Fibroblast of skin of abdomen (primary cell): ENCODE data around the gene POU6F2.
A peak's percentile ranks its signal among the peaks of the same experiment; 100 is the strongest.

Experiments used
- DNase-seq: peaks from one replicate; pipeline ENCODE4 v3.0.0-alpha.2; 2013

POU6F2 gene

DNA sequence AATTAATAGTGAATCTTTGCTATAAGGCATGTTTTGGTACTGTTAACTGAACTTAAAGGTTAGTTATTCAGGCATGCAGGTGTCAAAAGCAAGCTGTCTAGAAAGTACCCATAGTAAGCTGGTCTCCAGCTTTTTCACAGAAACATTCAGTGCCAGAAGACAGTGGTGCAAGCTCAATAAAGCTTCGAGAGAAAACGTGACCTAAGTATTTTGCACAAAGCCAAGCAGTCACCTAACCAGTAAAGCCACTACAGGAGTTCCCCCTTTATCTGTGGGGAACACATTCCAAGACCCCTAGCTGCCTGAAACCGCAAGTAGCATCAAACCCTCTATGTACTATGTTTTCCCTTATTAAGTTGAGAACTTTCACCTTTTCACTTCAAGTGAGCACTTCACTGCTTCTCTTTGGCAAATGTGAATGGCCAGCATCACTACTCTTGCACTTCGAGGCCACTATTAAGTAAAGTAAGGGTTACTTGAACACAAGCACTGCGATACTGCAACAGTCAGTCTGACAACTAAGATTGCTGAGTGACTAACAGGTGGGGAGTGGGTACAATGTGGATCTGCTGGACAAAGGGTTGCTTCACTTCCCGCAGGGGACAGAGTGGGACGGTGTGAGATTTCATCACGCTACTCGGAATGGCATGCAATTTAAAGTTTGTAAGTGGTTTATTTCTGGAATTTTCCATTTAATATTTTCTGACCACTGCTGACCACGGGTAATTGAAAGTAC, 334.7 kb downstream of the POU6F2 start:
- DNase-seq = no peak

DNA sequence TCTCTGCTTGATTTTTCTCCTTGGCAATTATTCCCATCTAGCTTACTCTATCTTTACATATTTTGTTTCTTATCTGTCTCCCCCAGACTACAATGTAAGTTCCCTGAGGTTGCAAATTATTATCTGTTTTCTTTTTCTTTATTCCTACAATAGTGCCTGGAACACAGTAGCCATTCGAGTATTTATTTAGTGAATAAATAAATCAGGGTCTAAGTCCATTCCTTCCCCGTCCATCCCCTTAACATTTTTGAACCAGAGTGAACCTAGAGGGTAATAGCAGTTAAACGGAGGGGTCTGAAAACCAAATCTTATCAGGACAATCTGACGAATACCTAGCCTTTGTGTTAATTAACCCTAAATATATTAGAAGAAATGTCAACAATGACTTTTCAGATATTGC, 335.7 kb downstream of the POU6F2 start:
- DNase-seq = no peak

GRCh38 chr7:39313974-39314373, 336.3 kb downstream of the POU6F2 start:
- DNase-seq = no peak

DNA sequence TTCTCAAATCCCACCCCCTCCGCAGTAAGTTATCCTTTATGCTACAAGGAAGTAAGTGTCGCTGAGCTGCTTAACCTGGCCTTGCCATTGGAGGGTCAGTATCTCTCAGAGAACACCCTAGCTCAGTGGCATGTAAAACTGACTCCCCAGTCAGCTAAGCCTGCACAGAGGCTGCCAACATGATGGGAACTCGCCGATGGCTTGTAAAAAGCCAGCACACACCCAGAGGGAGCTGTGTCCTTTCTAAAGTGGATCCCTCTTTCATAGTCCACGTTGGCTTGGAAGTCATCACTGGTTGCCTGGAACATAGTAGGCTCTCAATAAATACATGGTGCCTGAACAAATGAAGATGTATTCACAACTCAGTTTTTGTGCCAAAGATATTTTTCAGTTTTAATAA, 339.4 kb downstream of the POU6F2 start:
- no peak for DNase-seq

- no peak for DNase-seq
These were observed 340.2 kb downstream of the POU6F2 start for GRCh38 chr7:39317896-39318295.

- no peak for DNase-seq
These were observed 343.5 kb downstream of the POU6F2 start for GRCh38 chr7:39321245-39321644.

GRCh38 chr7:39321909-39322498, 344.3 kb downstream of the POU6F2 start:
- DNase-seq = no peak

DNA sequence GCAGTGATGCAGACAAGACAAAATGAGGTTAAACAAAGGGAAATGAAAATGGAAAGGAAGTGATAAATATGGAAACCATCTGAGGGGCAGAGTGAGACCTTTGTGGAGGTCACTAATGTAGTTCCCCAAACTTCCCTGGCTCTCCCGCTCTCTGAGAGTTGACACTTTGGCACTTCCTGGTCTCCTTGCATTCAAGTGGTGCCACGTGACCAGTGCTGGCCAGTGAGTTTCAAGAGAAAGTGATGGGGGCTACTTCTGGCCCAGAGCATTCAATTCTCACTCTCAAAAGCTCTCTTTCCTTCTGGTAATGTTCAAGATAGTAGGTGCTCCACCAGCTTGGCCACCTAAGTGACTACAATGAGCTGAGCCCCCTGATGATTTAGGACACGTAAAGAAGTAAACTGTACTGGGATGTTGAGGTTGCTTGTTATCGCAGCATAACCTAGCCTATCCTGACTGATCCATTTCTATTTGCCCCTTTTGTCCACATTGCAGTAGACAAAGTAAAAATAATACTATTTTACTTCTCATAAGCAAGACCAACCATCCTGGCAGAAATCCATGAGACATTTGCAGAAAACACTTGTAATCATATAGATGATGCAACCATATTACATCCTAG, 346.5 kb downstream of the POU6F2 start:
- DNase-seq = no peak

DNA sequence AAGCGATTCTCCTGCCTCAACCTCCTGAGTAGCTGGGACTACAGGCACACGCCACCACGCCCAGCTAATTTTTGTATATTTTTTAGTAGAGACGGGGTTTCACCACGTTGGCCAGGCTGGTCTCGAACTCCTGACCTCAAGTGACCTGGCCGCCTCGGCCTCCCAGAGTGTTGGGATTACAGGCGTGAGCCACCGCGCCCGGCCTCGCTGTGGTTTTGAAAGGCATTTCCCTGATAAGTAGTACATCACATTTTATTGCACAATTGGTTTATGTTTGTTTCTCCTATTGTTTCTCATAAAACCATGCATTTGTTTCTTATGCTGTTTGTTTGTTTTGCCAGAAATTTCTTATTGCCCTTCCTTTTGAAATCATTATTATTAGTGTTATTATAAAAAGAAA, 353.9 kb downstream of the POU6F2 start:
- peak; percentile 60 for DNase-seq

DNA sequence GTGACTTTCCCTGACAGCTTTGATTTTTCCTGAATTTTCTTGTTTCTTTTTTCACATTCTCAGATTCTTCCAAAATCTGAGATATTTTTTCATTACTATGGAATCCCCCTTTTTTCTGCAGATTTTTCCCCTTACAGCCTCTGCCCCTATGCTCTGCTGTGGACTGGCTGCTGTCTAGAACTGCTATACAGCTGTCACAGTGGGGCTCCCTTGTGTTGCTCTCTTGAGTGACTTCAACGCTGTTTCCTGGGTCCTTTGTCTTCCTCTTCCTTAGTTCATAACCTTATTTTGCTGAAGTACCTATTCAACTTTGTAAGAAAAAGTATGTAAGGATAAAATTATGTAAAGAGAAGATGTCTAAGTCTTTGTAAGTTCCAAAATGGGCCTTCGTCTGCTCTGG, 354.4 kb downstream of the POU6F2 start:
- DNase-seq = no peak

DNA sequence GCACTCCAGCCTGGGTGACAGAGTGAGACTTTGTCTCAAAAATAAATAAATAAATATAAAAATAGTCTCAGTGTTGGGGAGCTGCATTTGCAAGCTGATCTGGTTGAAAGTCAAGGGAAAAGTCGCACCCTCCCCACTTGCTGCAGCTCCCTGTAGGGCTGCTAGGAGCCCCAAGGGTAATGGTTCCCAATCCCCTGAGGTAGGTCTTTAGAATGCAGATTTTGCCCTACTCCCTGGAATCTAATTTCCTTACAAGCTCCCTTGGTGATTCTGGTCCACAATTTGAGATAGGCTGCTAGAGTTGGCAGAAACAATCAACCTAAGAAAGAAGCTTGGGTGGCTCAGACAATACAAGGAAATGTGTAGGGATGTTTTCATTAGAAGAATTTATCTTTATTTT, 356.0 kb downstream of the POU6F2 start:
- DNase-seq = no peak

- DNase-seq = peak; percentile 48
These were observed 358.7 kb downstream of the POU6F2 start for GRCh38 chr7:39336442-39336841.

GRCh38 chr7:39338716-39339115, 361.0 kb downstream of the POU6F2 start:
- no peak for DNase-seq

DNA sequence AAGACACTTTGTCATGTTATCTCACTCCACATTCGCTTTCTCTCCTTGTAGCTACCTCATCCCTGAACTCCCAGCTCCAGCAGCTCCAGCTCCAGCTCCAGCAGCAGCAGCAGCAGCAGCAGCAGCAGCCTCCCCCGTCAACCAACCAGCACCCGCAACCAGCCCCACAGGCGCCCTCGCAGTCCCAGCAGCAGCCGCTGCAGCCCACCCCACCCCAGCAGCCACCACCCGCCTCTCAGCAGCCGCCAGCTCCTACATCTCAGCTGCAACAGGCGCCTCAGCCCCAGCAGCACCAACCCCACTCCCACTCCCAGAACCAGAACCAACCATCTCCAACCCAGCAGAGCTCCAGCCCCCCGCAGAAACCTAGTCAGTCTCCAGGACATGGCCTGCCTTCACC, 361.9 kb downstream of the POU6F2 start:
- no peak for DNase-seq

GRCh38 chr7:39341083-39341482, 363.4 kb downstream of the POU6F2 start:
- DNase-seq = peak; percentile 12

DNA sequence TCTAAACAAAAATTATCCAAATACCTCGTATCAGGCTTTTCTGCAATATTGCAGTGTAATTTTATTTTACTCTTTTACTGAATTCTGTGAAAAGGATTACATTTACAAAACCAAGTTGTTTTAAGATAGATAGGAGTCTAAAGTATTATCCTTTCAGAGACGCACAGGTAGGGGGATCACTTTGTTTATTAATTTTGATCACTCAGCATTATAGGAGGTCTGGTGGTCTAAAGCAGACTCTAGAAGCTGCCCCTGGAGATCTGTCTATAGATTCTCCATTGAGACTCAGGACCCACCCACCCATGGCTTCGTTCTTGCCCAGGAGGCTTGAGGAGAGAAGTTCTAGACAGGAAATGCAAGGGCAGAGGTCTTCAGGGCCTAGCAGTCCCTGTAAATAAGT, 365.1 kb downstream of the POU6F2 start:
- DNase-seq = no peak

DNA sequence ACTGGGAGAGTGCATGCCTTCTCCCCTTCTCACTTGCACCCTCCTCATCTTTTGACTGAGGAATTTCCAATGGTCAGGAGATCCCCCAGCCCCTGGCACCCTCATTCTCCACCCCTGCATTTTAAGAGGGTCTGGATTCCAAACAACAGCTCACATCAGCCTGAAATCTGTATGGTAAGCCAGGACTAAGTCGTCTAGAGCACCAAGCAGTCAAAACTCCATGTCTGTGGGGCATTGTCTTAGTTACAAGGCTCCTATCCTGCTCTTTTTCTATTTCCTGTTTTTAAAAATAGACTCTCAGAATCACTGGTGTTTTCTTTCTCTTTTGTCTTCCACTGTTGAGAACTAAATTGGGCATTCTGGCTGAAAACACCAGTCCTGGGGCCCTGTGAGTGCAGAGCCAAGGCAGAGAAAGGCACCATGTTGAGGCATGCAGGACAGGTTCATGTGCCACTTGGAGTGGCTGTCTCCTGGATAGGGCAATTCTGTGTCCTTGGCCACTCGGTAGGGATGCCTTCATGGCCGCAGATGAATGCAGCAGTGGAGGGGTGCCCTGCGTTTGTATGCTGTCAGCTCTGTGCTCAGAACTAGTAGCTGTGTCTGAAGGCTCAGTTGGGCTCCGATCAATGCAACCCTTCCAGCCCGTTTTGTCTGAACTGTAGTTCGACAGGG, 371.9 kb downstream of the POU6F2 start:
- no peak for DNase-seq

DNA sequence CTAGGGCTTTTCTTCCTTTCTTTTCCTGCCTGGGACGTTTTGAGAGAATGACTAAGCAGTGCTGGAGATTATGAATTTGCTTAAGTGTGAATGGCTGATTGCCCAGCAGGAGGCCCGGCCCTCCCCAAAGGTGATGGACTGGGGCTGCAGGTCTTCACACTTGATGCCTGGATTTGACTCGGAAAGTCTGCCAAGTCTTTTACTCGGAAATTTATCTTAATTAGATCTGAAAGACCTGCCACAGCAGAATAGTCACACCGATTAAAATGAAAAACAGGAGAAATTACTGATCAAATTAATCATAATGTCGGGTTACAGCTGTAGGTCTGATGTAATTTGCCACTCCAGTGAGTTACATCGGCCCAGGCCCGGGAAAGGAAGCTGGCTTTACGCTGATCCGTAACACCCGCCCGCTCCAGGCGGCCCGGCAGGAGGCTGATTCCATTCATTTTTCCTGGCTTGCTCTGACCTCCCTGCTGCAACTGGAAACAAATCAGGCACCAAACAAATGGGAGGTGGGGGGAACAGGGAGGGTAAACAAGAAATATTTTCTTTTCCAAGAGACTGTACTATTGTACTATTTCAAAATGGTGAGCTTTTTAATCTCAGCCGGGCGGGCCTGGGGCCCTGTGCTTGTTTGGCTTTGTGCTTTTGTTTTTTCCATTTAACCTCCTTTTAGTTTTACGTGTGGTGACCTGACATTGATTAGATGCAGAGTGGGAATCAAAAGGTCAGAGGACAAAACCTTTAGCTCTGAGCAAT, 376.1 kb downstream of the POU6F2 start:
- peak; percentile 96 for DNase-seq

DNA sequence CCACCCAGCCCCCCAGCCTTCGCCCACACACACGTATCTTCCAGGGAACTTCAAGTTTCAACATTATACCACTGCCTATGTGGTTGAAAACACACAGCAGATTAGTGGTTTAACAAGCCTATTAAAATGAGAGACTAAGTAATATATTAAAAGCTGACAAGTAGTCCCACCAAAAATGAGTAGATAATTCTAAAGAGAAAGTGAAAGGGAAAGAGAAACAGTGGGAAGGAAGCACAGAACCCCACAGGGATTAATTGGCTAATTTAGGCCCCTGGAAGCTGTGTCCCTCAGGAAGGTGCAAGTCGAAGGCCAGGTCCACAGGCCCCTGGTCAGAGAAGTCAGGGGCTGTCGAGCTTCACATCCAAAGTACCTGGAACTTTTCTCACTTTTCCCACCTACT, 378.0 kb downstream of the POU6F2 start:
- DNase-seq = peak; percentile 8

GRCh38 chr7:39356172-39356925, 378.6 kb downstream of the POU6F2 start:
- DNase-seq = peak; percentile 78

DNA sequence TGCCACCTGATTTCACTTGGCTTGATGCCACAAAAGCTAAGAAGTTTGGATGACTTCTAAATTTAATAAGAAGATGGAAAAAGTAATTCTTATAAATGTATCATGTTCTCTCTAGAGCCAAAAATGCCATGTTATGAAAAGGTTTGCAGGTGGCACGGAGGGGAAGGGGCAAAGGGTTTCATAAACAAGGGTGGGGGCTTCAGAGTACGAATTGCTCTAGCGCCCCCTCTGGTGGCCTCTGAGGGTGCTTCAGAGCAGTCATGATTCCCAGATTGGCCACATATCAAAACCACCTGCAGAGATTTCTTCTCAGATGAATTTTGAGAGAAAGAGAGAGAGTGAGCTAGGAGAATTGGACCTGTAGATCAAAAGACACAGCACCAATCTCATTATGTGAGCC, 379.9 kb downstream of the POU6F2 start:
- no peak for DNase-seq

GRCh38 chr7:39360038-39360437, 382.3 kb downstream of the POU6F2 start:
- no peak for DNase-seq
